ENCODE measurements around the gene NAV2.

DNA sequence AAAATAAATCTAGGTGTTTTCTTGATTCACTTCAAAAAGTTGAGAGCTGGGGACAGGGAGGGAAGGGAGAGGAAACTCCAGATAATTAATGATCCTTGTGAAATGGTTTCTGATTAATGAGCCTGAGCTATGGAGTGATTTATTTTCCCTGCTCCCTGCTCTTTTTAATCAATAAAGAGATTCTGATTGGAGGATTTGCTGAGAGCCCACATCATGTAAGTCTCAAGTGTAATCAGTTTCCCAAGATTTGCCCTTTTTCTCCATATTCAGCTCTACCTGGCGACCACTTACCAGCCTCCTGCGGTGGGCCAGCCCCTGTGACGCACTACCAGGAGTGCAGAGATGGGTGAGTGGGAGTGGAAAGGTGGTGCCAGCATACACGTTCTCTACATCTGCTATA, 114.0 kb downstream of the NAV2 start:
- no peak for TF ChIP-seq POLR2A (IDR thresholded peaks at IDR 0.05)
- TF ChIP-seq, protein P1, sequence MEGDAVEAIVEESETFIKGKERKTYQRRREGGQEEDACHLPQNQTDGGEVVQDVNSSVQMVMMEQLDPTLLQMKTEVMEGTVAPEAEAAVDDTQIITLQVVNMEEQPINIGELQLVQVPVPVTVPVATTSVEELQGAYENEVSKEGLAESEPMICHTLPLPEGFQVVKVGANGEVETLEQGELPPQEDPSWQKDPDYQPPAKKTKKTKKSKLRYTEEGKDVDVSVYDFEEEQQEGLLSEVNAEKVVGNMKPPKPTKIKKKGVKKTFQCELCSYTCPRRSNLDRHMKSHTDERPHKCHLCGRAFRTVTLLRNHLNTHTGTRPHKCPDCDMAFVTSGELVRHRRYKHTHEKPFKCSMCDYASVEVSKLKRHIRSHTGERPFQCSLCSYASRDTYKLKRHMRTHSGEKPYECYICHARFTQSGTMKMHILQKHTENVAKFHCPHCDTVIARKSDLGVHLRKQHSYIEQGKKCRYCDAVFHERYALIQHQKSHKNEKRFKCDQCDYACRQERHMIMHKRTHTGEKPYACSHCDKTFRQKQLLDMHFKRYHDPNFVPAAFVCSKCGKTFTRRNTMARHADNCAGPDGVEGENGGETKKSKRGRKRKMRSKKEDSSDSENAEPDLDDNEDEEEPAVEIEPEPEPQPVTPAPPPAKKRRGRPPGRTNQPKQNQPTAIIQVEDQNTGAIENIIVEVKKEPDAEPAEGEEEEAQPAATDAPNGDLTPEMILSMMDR (IDR thresholded peaks at IDR 0.05): no peak

Measured in transverse colon (tissue), 3 donors.